Skeletal muscle tissue (tissue), 4 donors: ENCODE results near the gene NRXN2. TPM values are rescaled to one million over a fixed set of nuclear protein-coding genes. Genes with fewer than 3 reads are reported as not detected.
A peak's percentile ranks its signal among the peaks of the same experiment; 100 is the strongest.

Experiments
- H3K27ac ChIP-seq: one replicate; pipeline ENCODE4 v1.7.0; 2013; ENCODE audit warnings: mild to moderate bottlenecking, low read depth, low read length, inconsistent platforms
- H3K27me3 ChIP-seq, 3 donors: one replicate each; pipeline ENCODE4 v1.7.0; 2013; ENCODE audit warnings: low read length in 3 of 3; ENCODE audit not compliant: control insufficient read depth in 3 of 3, insufficient read depth in 3 of 3
- H3K36me3 ChIP-seq, 3 donors: one replicate each; pipeline ENCODE4 v1.7.0; 2013; ENCODE audit warnings: low read length in 3 of 3; ENCODE audit not compliant: control insufficient read depth in 3 of 3, insufficient read depth in 3 of 3
- H3K4me1 ChIP-seq, 3 donors: one replicate each; pipeline ENCODE4 v1.7.0; 2013; ENCODE audit warnings: low read length in 3 of 3, mild to moderate bottlenecking in 3 of 3; ENCODE audit not compliant: control insufficient read depth in 3 of 3, insufficient read depth in 3 of 3
- H3K4me3 ChIP-seq, 3 donors: one replicate each; pipeline ENCODE4 v1.7.0; 2013; ENCODE audit warnings: low read length in 3 of 3
- H3K9ac ChIP-seq, 3 donors: one replicate each; pipeline ENCODE4 v1.7.0; 2013; ENCODE audit warnings: low read length in 3 of 3, mild to moderate bottlenecking in 3 of 3, moderate library complexity in 2 of 3, low read depth in 1 of 3
- H3K9me3 ChIP-seq, 3 donors: one replicate each; pipeline ENCODE4 v1.7.0; 2013; ENCODE audit warnings: low read length in 3 of 3; ENCODE audit not compliant: control insufficient read depth in 3 of 3
- total RNA-seq: library from RNA; depleted of rRNA; stranded (reverse); fragments of >200 nt; gene quantifications from one replicate; pipeline ENCODE4 v1.2.3, GENCODE V29; 2014
- donor health status: Osteomylitis.

NRXN2 gene
- total RNA-seq, 1 donor from 2014 or later, result 9.4 TPM

DNA sequence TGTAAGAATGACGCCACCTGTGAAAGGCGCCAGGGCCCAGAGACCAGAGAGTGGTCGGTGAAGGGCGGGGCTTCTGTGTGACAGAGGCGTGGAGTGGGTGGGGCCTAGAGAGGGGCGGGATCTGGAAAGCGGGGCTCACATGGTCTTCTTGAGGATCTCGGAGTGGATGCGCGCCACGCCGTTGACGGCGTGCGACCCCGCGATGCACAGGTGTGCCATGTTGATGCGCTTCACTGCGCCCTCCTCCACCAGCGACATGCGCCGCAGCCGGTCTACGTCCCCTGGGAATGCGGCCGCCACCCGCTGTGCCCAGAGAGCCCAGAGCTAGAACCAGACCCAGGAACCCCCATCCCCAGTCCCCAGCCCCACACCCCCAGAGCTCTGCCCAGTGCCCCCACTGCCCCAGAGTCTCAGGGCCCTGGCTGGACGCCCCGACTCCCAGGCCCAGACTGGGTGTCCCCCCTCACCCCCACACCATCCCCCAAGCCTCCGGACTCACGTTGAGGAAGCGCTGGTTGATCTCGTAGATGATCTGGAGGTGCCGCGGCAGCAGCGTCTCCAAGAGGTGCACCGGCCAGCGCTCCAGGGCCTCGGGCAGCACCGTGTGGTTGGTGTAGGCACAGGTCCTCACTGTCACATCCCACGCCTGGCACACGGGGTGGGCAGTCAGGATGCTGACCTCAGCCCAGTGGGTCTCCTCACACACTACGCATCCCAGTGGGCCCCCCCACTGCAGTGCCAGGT, 30.6 kb upstream of the NRXN2 start:
- Histone ChIP-seq H3K9me3 (no peaks in the 10 kb centered on the region), H3K27me3 (no peaks in the 10 kb centered on the region), H3K4me1 (peaks cover 67 to 81% (median 80%) of the 10 kb centered on the region in 3 donors), H3K4me3 (peak overlapping the region in 1 of 3 donors; percentile 45), H3K9ac (peak overlapping the region in 2 of 3 donors; percentile 12 to 50), H3K27ac (no peak overlapping the region), H3K36me3 (peaks cover 72 to 75% (median 72%) of the 10 kb centered on the region in 3 donors)

DNA sequence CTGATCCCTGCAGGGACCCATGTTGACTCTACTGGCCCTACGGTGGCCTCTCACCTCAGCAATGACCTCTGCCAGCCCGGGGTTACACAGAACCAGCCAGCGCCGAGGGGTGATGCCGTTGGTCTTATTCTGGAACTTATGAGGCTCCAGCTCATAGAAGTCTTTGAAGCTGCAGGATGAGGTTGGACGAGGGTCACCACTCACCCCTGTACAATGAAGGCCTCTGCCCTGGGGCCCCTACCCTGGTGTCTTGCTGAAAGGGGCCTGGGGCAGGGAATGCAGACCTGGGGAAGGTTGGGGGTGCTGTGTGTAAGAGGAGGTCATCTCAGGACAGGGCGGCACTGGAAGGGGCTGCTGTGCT, 30.0 kb upstream of the NRXN2 start:
- peaks cover 69 to 72% (median 70%) of the 10 kb centered on the region in 3 donors for H3K36me3 ChIP-seq
- no peaks in the 10 kb centered on the region for H3K9me3 ChIP-seq
- H3K27ac ChIP-seq, result no peak overlapping the region
- peak overlapping the region in 1 of 3 donors; percentile 70 for H3K9ac ChIP-seq
- H3K4me3 ChIP-seq, result peak overlapping the region in 2 of 3 donors; percentile 30 to 35
- no peaks in the 10 kb centered on the region for H3K27me3 ChIP-seq
- peaks cover 69 to 79% (median 79%) of the 10 kb centered on the region in 3 donors for H3K4me1 ChIP-seq

DNA sequence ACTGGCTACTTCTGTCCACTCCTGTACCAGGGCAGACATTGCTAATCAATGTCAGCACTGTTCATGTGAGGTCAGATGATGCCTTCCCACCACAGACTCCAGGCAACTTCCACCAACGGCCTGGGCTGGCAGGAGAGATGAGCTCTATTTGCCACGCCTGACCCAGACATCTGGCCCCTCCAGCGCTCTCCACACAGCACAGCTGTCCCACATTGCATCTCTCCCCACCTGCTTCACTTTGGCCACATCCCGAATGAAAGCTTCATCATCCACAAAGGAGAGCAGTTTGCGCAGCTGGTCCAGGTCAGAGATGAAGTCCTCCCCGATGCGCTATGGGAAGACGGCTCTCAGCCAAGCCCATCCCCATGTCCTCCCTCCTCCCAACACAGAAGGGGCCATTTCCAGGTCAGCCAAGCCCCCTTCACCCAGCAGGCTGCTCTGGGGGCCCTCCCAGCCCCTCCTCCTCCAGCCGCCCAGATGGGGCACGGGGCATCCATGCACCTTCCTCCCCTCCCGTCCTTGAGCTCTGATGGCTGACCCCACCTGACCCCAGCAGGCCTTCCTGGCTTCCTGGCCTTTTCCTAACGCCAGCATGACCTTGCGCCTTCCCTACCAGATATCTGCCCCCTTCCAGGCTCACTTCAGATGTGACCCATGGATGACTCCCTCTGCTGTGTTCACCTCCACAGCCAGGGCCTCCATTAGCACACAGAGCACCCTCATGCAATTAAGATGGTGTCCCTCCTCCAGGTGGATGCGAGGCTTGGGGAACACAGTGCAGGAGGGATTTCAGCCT, 29.4 kb upstream of the NRXN2 start:
- peaks cover 68 to 79% (median 79%) of the 10 kb centered on the region in 3 donors for H3K4me1 ChIP-seq
- H3K4me3 ChIP-seq, result peak overlapping the region in 2 of 3 donors; percentile 3 to 35
- no peaks in the 10 kb centered on the region for H3K9me3 ChIP-seq
- H3K27me3 ChIP-seq, result no peaks in the 10 kb centered on the region
- peak overlapping the region in 1 of 3 donors; percentile 70 for H3K9ac ChIP-seq
- no peak overlapping the region for H3K27ac ChIP-seq
- H3K36me3 ChIP-seq, result peaks cover 65 to 70% (median 66%) of the 10 kb centered on the region in 3 donors

DNA sequence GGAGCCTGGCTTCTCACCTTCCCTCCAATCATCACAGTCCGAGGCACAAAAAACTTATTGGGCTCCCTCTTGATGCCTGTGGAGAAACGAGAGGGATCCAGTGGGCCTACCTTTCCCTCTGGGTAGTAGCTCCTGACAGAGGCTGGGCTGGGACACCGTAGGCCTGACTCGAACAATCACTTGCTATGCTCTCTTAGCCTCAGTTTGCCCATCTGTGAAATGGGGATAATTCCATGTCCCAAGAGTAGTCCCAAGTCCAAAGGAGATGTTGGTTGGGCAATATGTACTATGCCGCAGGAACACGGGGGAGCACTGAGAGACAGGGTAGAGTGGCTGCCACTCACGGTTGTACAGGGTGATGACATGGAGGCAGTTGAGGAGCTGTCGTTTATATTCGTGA, 28.6 kb upstream of the NRXN2 start:
- H3K9ac ChIP-seq, result no peak overlapping the region
- H3K4me1 ChIP-seq, result peaks cover 70 to 79% (median 79%) of the 10 kb centered on the region in 3 donors
- no peaks in the 10 kb centered on the region for H3K9me3 ChIP-seq
- peaks cover 66 to 76% (median 67%) of the 10 kb centered on the region in 3 donors for H3K36me3 ChIP-seq
- H3K27ac ChIP-seq, result no peak overlapping the region
- no peak overlapping the region for H3K4me3 ChIP-seq
- H3K27me3 ChIP-seq, result no peaks in the 10 kb centered on the region

DNA sequence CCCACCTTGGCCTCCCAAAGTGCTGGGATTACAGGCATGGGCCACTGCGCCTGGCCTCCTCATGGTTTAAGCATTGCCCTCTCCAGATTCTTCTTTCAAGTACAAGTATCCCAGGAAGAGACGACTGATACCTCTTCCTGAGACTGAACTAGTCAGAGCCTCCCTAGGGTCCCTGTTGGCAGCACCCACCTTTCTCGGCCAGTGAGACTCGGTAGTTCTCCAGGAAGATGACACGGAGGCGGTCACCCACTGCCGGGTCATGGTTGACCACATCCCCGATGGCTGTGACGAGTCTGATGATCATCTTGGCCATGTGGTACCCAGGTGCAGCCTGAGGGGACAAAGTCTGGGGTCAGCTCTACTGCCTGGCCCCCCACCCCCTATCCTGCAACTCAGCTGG, 28.1 kb upstream of the NRXN2 start:
- H3K9ac ChIP-seq, result no peak overlapping the region
- no peak overlapping the region for H3K4me3 ChIP-seq
- peaks cover 70 to 79% (median 79%) of the 10 kb centered on the region in 3 donors for H3K4me1 ChIP-seq
- no peak overlapping the region for H3K27ac ChIP-seq
- peaks cover 66 to 73% (median 67%) of the 10 kb centered on the region in 3 donors for H3K36me3 ChIP-seq
- no peaks in the 10 kb centered on the region for H3K9me3 ChIP-seq
- H3K27me3 ChIP-seq, result no peaks in the 10 kb centered on the region

DNA sequence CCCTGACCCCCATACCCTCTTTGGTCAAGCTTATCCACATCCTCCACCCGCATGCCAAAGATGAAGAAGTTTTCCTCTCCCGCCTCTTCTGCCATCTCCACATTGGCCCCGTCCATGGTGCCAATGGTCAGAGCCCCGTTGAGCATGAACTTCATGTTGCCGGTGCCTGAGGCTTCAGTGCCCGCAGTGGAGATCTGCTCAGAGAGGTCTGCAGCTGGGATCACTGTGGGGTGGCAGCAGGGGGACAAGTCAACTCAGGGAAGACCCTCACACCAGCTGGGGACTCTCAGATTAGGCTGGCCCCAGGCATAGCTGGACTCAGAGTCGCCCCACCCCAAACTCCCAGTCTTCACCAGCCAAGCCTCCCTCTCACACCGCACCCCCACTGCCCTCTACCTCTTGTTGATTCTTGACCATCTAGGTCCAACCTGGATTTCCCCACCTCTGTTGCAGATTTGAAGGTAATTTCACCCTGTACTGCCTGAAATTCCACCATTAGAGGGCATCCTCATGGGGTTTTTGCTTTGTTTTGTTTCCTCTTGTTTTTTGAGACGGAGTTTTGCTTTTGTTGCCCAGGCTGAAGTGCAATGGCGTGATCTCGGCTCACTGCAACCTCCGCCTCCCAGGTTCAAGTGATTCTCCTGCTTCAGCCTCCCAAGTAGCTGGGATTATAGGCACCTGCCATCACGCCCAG, 27.5 kb upstream of the NRXN2 start:
- H3K9me3 ChIP-seq, result no peaks in the 10 kb centered on the region
- no peak overlapping the region for H3K9ac ChIP-seq
- H3K27me3 ChIP-seq, result no peaks in the 10 kb centered on the region
- no peak overlapping the region for H3K27ac ChIP-seq
- H3K4me3 ChIP-seq, result no peak overlapping the region
- peaks cover 67 to 78% (median 77%) of the 10 kb centered on the region in 3 donors for H3K4me1 ChIP-seq
- peaks cover 60 to 67% (median 60%) of the 10 kb centered on the region in 3 donors for H3K36me3 ChIP-seq

DNA sequence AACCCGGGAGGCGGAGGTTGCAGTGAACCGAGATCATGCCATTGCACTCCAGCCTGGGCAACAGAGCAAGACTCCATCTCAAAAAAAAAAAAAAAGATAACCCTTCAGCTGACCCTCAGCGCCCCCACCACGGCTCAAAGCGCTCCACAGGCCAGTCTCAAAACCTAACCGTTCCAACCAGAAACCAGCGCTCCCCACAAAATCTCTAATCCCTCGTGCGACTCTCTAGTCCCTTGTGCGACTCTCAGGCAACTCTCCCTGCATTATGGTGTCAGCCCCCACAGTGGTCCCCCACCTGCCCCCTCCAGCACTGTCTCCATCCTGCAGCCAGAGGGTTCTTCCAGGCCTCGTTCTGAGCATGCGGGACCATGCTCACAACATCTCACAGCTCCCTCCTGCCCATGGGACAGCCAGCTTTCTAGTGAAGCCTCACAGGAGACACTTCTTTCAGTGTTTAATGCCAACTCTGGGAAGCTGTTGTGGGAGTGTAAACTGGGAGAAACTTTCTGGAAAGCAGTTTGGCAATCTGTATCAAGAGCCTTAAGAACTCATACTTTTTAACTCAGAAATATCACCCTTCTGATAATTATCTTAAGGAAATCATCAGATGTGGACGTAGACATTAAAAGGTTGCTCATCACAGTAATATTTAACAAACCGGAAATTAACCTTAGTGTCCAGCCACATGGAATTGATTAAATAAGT, 25.1 kb upstream of the NRXN2 start:
- Histone ChIP-seq H3K4me3 (no peak overlapping the region), H3K27me3 (no peaks in the 10 kb centered on the region), H3K36me3 (peaks cover 39 to 52% (median 43%) of the 10 kb centered on the region in 3 donors), H3K9me3 (no peaks in the 10 kb centered on the region), H3K4me1 (peaks cover 64 to 75% (median 73%) of the 10 kb centered on the region in 3 donors), H3K27ac (peak overlapping the region; percentile 19), H3K9ac (peak overlapping the region in 1 of 3 donors; percentile 45)

DNA sequence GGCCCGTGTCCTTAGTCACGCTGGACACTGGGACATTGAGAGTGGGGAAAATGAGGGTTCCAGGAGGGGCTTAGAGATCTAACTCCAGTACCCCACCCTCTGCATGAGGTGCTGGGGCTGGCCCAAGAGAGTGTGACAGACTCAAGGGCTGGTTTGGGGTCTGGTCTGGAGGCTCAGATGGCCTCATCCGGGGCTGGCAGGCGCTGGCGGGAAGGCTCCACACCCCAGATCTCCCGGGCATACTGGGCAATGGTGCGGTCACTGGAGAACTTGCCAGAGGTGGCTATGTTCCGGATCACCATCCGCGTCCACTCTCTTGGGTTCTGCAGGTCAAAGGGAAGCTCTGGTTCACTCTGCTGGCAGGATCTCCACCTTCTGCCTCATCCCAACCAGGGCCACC, 23.5 kb upstream of the NRXN2 start:
- Histone ChIP-seq H3K9ac (peak overlapping the region in 2 of 3 donors; percentile 57 to 69), H3K27me3 (no peaks in the 10 kb centered on the region), H3K36me3 (peaks cover 23 to 36% (median 27%) of the 10 kb centered on the region in 3 donors), H3K27ac (peak overlapping the region; percentile 87), H3K9me3 (no peaks in the 10 kb centered on the region), H3K4me3 (peak overlapping the region in 1 of 3 donors; percentile 14), H3K4me1 (peaks cover 53 to 73% (median 69%) of the 10 kb centered on the region in 3 donors)
